SK-N-SH treated with all-trans-retinoic acid at 6 μM for 48 hours (cell line): ENCODE data around the gene B4GALT2.

Experiments used
- ARNTL ChIP-seq: fragments of 450-650 bp; formaldehyde crosslinking; IDR thresholded peaks from 2 replicates; pipeline ENCODE4 v1.5.0; 2020; ENCODE audit warnings: low read depth, mild to moderate bottlenecking, moderate library complexity, borderline replicate concordance
- BACH2 ChIP-seq: fragments of 250-450 bp; sonication (Bioruptor Pico); IDR thresholded peaks from 2 replicates; pipeline ENCODE4 v1.9.0; 2021; ENCODE audit warnings: mild to moderate bottlenecking, borderline replicate concordance
- ESRRG ChIP-seq: fragments of 250-450 bp; sonication (Bioruptor Pico); IDR thresholded peaks from 2 replicates; pipeline ENCODE4 v1.6.1; 2021; ENCODE audit warnings: mild to moderate bottlenecking
- ISL1 ChIP-seq: fragments of 250-450 bp; sonication (Bioruptor Pico); IDR thresholded peaks from 2 replicates; pipeline ENCODE4 v2.1.2; 2022; ENCODE audit warnings: mild to moderate bottlenecking, moderate library complexity
- OSR1 ChIP-seq: fragments of 250-450 bp; sonication (Bioruptor Pico); IDR thresholded peaks from 2 replicates; pipeline ENCODE4 v1.8.0; 2022; ENCODE audit warnings: moderate library complexity, mild to moderate bottlenecking, inconsistent platforms
- PATZ1 ChIP-seq: fragments of 250-450 bp; sonication (Bioruptor Pico); IDR thresholded peaks from 2 replicates; pipeline ENCODE4 v1.8.0; 2020; ENCODE audit warnings: mild to moderate bottlenecking, moderate library complexity, borderline replicate concordance
- RARB ChIP-seq: fragments of 250-450 bp; sonication (Bioruptor Pico); IDR thresholded peaks from 2 replicates; pipeline ENCODE4 v1.8.0; 2021; ENCODE audit warnings: mild to moderate bottlenecking, moderate library complexity
- TSHZ2 ChIP-seq: fragments of 250-450 bp; sonication (Bioruptor Pico); IDR thresholded peaks from 2 replicates; pipeline ENCODE4 v1.5.0; 2020; ENCODE audit warnings: mild to moderate bottlenecking, moderate library complexity
- ZC3H10 ChIP-seq: fragments of 250-450 bp; sonication (Bioruptor Pico); IDR thresholded peaks from 2 replicates; pipeline ENCODE4 v1.5.1; 2021; ENCODE audit warnings: mild to moderate bottlenecking, moderate library complexity
- ZNF8 ChIP-seq: fragments of 450-650 bp; formaldehyde crosslinking; IDR thresholded peaks from 2 replicates; pipeline ENCODE4 v1.5.0; 2020; ENCODE audit warnings: mild to moderate bottlenecking, moderate library complexity
- TF ChIP-seq, protein P1 (sequence below): fragments of 250-450 bp; sonication (Bioruptor Pico); IDR thresholded peaks from 2 replicates; pipeline ENCODE4 v1.5.1; 2020; ENCODE audit warnings: low read depth, mild to moderate bottlenecking, moderate library complexity

GRCh38 chr1:43991200-43991475 is 12.1 kb downstream of the B4GALT2 start:
- TF ChIP-seq ISL1 (CRISPR knock-in tag) = no peak
- no peak for TF ChIP-seq RARB (CRISPR knock-in tag)
- TF ChIP-seq ZNF8 (CRISPR knock-in tag) = no peak
- TF ChIP-seq ARNTL (CRISPR knock-in tag) = no peak
- TF ChIP-seq TSHZ2 (CRISPR knock-in tag) = no peak
- TF ChIP-seq OSR1 = no peak
- no peak for TF ChIP-seq BACH2 (CRISPR knock-in tag)
- no peak for TF ChIP-seq PATZ1
- TF ChIP-seq ZC3H10 (CRISPR knock-in tag) = no peak
- TF ChIP-seq, protein P1, sequence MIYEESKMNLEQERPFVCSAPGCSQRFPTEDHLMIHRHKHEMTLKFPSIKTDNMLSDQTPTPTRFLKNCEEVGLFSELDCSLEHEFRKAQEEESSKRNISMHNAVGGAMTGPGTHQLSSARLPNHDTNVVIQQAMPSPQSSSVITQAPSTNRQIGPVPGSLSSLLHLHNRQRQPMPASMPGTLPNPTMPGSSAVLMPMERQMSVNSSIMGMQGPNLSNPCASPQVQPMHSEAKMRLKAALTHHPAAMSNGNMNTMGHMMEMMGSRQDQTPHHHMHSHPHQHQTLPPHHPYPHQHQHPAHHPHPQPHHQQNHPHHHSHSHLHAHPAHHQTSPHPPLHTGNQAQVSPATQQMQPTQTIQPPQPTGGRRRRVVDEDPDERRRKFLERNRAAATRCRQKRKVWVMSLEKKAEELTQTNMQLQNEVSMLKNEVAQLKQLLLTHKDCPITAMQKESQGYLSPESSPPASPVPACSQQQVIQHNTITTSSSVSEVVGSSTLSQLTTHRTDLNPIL (CRISPR knock-in tag) = no peak
- no peak for TF ChIP-seq ESRRG (CRISPR knock-in tag)
